Esophagus muscularis mucosa (tissue), 4 donors: Measurements from ENCODE around the gene SPATA33. TPM values are rescaled to one million over a fixed set of nuclear protein-coding genes. Genes with fewer than 3 reads are reported as not detected.

Experiments used
- DNase-seq: peaks from one replicate; pipeline ENCODE4 v3.0.0-alpha.2; 2017; ENCODE audit errors: extremely low spot score
- H3K27ac ChIP-seq, 4 donors: fragments of 200-600 bp; sonication (generic); replicated peaks in 1 of 4; 1 replicate in 3 of 4; 2 replicates in 1 of 4; pipeline ENCODE4 v1.5.1; 2016 to 2019; ENCODE audit warnings: mild to moderate bottlenecking in 1 of 4
- H3K27me3 ChIP-seq, 4 donors: fragments of 200-600 bp; sonication (generic); one replicate each; pipeline versions ENCODE4 v1.5.1 to v1.6.0; 2016 to 2019
- H3K36me3 ChIP-seq, 4 donors: fragments of 200-600 bp; sonication (generic); one replicate each; pipeline ENCODE4 v1.5.1; 2016 to 2019
- H3K4me1 ChIP-seq, 4 donors: fragments of 200-600 bp; sonication (generic); one replicate each; pipeline ENCODE4 v1.5.1; 2016 to 2019
- H3K4me3 ChIP-seq, 4 donors: fragments of 200-600 bp; sonication (generic); 1 replicate in 2 of 4; 2 replicates in 2 of 4; pipeline ENCODE4 v1.5.1; 2016 to 2019; ENCODE audit warnings: mild to moderate bottlenecking in 4 of 4, moderate library complexity in 1 of 4
- H3K9me3 ChIP-seq, 4 donors: fragments of 200-600 bp; sonication (generic); 1 replicate in 3 of 4; 2 replicates in 1 of 4; pipeline ENCODE4 v1.5.1; 2016 to 2019
- EP300 ChIP-seq: sonication (generic); formaldehyde crosslinking; IDR thresholded peaks from one replicate; pipeline ENCODE4 v1.6.1; 2017; ENCODE audit warnings: antibody characterized with exemption
- POLR2A ChIP-seq: fragments of 450-650 bp; IDR thresholded peaks from one replicate; pipeline ENCODE4 v1.6.1; 2017; ENCODE audit warnings: antibody characterized with exemption, moderate library complexity, mild to moderate bottlenecking, low read depth
- POLR2AphosphoS5 ChIP-seq, 2 donors: sonication (generic); formaldehyde crosslinking; IDR thresholded peaks; one replicate each; pipeline ENCODE4 v1.6.1; 2017; ENCODE audit warnings: antibody characterized with exemption in 2 of 2
- WGBS: methylation state at CpG from one replicate; pipeline ENCODE4 v1.1.5; 2018; 5-methylcytosine and 5-hydroxymethylcytosine counted together
- intact Hi-C: fragments of 100-400 bp; cut with DNase I; formaldehyde crosslinking; loops from one replicate; pipeline ENCODE4 v1.15.1; 2023
- total RNA-seq, 4 donors: library from RNA; depleted of rRNA; stranded (reverse); fragments of >200 nt; gene quantifications; one replicate each; pipeline versions ENCODE4 v1.1.0 to v1.2.1, GENCODE V29; 2016
- TF ChIP-seq, protein P1 (sequence below), 3 experiments: fragments of 200-600 bp in 2 of 3; fragments of 450-650 bp in 1 of 3; sonication (generic) in 2 of 3; IDR thresholded peaks; one replicate each; pipeline ENCODE4 v1.5.1; 2017 to 2019; ENCODE audit warnings: antibody characterized with exemption in 3 of 3, mild to moderate bottlenecking in 2 of 3, moderate library complexity in 1 of 3

SPATA33 gene
- total RNA-seq, 4 donors from 2014 or later: 2.2 to 4.9 (median 3.6) TPM

- intact Hi-C loops: no loop called here
Measured at GRCh38 chr16:89695086-89695874, 37.6 kb downstream of the SPATA33 start.

GRCh38 chr16:89695875-89696669 is 38.4 kb downstream of the SPATA33 start:
- no peak overlapping the region for H3K27ac ChIP-seq
- H3K27me3 ChIP-seq: no peaks in the 10 kb centered on the region
- TF ChIP-seq EP300: no peak
- no peak for TF ChIP-seq POLR2A
- TF ChIP-seq, protein P1, sequence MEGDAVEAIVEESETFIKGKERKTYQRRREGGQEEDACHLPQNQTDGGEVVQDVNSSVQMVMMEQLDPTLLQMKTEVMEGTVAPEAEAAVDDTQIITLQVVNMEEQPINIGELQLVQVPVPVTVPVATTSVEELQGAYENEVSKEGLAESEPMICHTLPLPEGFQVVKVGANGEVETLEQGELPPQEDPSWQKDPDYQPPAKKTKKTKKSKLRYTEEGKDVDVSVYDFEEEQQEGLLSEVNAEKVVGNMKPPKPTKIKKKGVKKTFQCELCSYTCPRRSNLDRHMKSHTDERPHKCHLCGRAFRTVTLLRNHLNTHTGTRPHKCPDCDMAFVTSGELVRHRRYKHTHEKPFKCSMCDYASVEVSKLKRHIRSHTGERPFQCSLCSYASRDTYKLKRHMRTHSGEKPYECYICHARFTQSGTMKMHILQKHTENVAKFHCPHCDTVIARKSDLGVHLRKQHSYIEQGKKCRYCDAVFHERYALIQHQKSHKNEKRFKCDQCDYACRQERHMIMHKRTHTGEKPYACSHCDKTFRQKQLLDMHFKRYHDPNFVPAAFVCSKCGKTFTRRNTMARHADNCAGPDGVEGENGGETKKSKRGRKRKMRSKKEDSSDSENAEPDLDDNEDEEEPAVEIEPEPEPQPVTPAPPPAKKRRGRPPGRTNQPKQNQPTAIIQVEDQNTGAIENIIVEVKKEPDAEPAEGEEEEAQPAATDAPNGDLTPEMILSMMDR (IDR thresholded peaks at IDR 0.05): no peak
- TF ChIP-seq POLR2AphosphoS5 (IDR thresholded peaks at IDR 0.05): no peak
- peaks cover 26 to 71% (median 67%) of the 10 kb centered on the region in 4 donors for H3K36me3 ChIP-seq
- H3K4me3 ChIP-seq: no peak overlapping the region
- 74% methylated on average over 24 of the region's 25 CpGs for WGBS
- intact Hi-C loops: no loop called here
- H3K9me3 ChIP-seq: no peaks in the 10 kb centered on the region
- peaks cover 14 to 19% (median 17%) of the 10 kb centered on the region in 4 donors for H3K4me1 ChIP-seq
- no peak for DNase-seq

More at GRCh38 chr16:89695086-89695874, 37.6 kb downstream of the SPATA33 start:
- peaks cover 30 to 79% (median 74%) of the 10 kb centered on the region in 4 donors for H3K36me3 ChIP-seq
- peaks cover 7 to 11% (median 9%) of the 10 kb centered on the region in 4 donors for H3K4me1 ChIP-seq
- H3K9me3 ChIP-seq: no peaks in the 10 kb centered on the region
- no peak overlapping the region for H3K4me3 ChIP-seq
- no peaks in the 10 kb centered on the region for H3K27me3 ChIP-seq
- no peak for DNase-seq
- H3K27ac ChIP-seq: no peak overlapping the region
- TF ChIP-seq POLR2AphosphoS5 (IDR thresholded peaks at IDR 0.05) (no peak), EP300 (no peak), POLR2A (no peak)
- TF ChIP-seq, protein P1 (IDR thresholded peaks at IDR 0.05): no peak
- WGBS: 91% methylated on average over 21 of the region's 31 CpGs

GRCh38 chr16:89696670-89697128 is 39.1 kb downstream of the SPATA33 start:
- Histone ChIP-seq H3K27me3 (no peaks in the 10 kb centered on the region), H3K36me3 (peaks cover 19 to 64% (median 61%) of the 10 kb centered on the region in 4 donors), H3K27ac (no peak overlapping the region), H3K9me3 (no peaks in the 10 kb centered on the region), H3K4me3 (no peak overlapping the region), H3K4me1 (peaks cover 15 to 25% (median 23%) of the 10 kb centered on the region in 4 donors)
- TF ChIP-seq, protein P1 (IDR thresholded peaks at IDR 0.05): no peak
- TF ChIP-seq EP300: no peak
- no peak for TF ChIP-seq POLR2AphosphoS5 (IDR thresholded peaks at IDR 0.05)
- TF ChIP-seq POLR2A: no peak
- intact Hi-C loops: no loop called here
- 72% methylated on average over 4 of the region's 18 CpGs for whole genome bisulfite sequencing
- DNase-seq: no peak

GRCh38 chr16:89697161-89697615 is 39.6 kb downstream of the SPATA33 start:
- Histone ChIP-seq H3K36me3 (peaks cover 15 to 60% (median 56%) of the 10 kb centered on the region in 4 donors), H3K4me3 (no peak overlapping the region), H3K9me3 (no peaks in the 10 kb centered on the region), H3K27ac (no peak overlapping the region), H3K4me1 (peaks cover 15 to 30% (median 27%) of the 10 kb centered on the region in 4 donors), H3K27me3 (no peaks in the 10 kb centered on the region)
- 96% methylated on average over 8 of the region's 19 CpGs for WGBS
- intact Hi-C loops: no loop called here
- DNase-seq: no peak
- TF ChIP-seq POLR2AphosphoS5 (IDR thresholded peaks at IDR 0.05): no peak
- no peak for TF ChIP-seq EP300
- no peak for TF ChIP-seq POLR2A
